B cell (primary cell): ENCODE data around the gene ERMARD.

Experiments
- CTCF ChIP-seq: fragments of 200-600 bp; IDR thresholded peaks from one replicate; pipeline ENCODE4 v1.8.0; 2022; ENCODE audit warnings: antibody characterized with exemption, mild to moderate bottlenecking
- EZH2 ChIP-seq: IDR thresholded peaks from 2 replicates; pipeline ENCODE4 v1.6.1; 2012; ENCODE audit warnings: borderline replicate concordance, low read depth, mild to moderate bottlenecking, moderate library complexity, low read length; ENCODE audit not compliant: insufficient read depth, poor library complexity, severe bottlenecking

GRCh38 chr6:169746556-169746955 is 4.9 kb upstream of the ERMARD start:
- TF ChIP-seq CTCF (no peak), EZH2 (no peak)
